HG02840 (cell line): Measurements from ENCODE around the gene KANK3.

Experiments
- ATAC-seq: cut with Tn5 transposase; IDR thresholded peaks from one replicate; pipeline ENCODE4 v1.9.1; 2021; ENCODE audit warnings: mild to moderate bottlenecking, moderate library complexity, moderate number of reproducible peaks; ENCODE audit not compliant: unreplicated experiment, low FRiP score

Gene KANK3

DNA sequence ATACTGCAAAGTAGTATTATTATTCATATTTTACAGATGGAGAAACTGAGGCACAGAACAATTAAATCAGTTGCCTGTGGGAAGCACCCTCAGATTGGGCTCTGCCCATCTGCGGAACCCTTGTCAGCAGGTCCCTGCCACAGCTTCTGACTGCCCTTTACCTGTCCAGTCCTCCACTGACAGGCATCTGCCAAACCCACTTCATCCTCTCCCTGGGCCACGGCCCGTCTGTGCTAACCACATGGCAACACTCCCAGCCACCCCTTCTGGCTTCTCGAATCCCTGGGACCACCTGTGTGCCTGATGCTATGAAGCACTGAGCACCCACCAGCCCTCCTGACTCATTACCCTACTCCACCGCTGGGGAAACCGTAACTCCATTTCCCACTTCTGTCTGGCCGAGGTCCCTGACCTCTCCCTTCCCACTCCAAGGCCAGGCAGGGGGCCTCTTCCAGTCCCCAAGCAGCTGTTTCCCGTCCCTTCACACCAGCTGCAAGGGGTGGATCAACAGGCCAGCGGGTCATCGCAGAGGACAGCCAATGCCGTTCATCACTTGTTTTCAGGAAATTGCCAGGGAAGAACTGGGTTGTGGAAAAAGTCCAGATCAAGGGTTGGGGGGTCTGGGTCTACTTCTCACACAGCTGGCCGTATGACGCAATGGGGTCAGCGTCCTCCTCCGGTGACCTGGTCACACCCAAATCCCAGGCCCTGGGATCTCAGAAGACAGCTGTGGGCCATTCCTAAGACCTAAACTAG is 2.5 kb downstream of the KANK3 start:
- ATAC-seq = no peak

DNA sequence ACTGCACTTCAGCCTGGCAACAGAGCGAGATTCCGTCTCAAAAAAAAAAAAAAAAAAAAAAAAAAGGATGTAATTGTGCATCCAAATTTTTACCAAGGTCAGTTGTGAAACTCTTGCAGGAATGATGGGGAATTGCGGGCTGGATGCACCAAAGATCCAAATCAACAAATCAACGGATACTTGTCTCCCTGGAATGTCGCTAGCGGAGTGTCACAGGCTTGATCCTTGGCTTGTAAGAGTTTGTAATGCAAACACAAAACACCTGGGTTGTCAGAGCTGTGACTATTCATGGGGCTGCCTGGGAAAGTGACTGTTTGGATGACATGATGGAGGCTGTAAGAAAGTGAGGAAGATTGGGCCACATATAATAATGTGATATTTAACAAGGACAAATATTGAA is 4.2 kb downstream of the KANK3 start:
- no peak for ATAC-seq

DNA sequence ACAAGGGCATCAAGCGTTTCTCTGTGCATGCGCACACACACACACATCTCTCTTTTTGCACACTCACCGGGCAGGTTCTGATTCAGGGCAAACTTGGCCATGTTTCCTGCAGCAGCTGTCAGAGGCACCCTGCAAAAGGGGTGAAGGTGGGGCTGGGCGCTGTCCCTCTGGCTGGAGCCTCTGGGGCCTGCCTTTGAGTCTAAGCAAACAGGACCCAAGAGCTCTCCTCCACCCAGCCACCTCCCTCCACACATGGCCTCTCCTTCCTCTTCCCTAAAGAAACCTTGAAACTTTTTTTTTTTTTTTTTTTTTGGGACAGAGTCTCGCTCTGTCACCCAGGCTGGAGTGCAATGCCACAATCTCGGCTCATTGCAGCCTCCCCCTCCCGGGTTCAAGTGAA is 5.3 kb downstream of the KANK3 start:
- no peak for ATAC-seq

DNA sequence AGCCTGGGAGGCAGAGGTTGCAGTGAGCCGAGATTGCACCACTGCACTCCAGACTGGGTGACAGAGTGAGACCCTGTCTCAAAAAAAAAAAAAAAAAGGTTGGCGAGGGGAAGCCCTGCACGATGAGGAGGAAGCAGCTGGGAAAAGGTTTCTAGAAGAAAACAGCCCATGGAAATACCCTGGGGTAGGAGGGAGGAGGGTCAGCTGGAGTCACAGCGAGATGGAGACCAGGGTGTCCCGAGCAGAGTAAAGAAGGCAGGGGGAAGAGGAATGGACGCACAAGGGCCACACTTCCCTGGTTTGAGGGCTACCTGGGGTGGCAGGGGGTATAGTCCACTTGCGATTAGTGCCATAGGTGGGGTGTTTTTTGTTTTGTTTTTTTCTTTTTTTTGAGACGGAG is 6.4 kb downstream of the KANK3 start:
- no peak for ATAC-seq

DNA sequence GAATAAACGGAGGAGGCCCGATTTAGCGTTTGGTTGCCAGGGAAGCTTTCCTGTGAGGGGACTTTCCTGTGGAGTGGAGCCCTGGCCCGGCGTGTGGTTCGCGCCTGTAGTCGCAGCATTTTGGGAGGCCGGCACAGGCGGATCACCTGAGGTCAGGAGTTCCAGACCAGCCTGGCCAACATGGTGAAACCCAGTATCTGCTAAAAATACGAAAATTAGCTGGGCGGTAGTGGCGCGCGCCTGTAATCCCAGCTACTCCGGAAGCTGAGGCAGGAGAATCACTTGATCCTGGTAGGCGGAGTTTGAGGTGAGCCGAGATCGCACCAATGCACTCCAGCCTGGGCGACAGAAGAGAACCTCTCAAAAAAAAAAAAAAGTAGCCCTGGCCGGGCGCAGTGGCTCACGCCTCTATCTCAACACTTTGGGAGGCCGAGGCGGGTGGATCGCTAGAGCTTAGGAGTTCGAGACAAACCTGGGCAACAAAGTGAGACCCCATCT is 6.9 kb downstream of the KANK3 start:
- no peak for ATAC-seq

DNA sequence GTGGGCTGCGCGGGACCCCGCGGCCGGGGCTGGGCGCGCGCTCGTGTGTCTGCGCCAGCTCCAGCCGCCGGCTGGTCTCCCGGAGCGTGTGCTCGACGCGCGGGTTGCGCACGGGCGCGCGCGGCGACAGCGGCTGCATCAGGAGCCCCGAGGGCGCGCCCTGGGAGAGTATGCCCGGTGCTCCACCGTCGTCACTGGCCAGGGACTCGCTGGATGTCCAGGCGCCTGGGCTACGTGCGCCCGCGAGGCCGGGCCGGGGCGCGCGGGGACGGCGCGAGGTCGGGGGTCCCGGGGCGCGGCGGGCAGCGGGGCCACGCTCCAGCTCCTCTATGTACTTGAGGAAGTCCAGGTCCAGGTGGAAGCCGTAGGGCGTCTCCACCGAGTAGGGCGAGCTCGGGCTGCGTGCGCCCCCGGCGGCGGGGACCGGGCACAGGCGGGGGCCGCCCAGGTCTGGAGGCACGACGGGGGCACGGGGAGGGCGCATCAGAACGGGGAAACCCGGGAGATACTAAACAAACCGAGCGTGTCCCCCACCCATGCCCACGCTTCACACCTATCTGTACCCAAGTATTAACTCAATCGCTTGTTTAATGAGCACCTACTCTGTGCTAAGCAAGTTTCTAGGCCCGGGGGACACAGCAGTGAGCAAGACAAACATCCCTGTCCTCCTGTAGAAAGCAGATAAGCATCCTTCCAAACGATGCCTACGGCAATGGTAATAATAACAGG is 7.6 kb downstream of the KANK3 start:
- no peak for ATAC-seq

DNA sequence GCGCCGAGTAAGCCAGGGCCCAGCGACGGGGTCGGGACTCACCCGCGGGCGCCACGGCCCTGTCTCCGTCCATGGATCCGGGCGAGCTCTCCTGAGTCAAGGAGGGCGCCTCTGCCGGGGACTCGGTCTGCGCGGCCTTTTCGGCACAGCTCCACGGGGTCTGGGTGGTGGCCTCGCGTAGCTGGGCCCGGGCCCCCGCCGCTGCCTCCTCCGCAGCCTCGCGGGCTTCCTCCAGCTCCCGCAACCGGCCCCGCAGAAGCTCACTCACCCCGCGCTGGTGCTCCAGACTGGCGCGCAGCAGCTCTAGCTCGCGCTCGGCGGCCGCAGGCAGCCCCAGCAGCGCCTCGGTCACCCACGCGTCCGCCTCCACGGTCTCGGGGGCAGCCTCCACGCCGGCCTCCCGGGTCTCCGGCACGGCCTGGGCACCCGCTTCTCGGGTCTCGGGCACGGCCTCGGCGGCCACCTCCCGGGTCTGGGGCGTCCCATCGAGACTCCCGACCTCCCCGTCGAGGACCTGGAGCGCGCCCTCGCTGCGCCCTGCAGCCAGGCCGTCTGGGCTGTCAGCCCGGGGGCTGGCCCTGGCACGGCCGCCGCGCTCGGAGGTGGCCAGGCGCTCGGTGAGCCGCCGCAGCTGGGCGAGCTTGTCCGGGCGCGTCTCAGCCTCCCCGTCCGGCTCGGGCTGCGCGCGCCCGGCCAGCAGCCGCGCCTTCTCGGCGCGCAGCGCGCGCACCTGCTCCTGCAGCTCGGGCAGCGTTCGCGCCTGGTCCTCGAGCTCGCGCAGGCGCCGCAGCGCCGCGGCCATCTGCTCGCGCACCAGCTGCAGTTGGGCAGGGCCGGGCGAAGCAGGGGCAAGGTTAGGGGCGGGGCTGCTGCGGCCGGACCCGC is 8.4 kb downstream of the KANK3 start:
- ATAC-seq = no peak

DNA sequence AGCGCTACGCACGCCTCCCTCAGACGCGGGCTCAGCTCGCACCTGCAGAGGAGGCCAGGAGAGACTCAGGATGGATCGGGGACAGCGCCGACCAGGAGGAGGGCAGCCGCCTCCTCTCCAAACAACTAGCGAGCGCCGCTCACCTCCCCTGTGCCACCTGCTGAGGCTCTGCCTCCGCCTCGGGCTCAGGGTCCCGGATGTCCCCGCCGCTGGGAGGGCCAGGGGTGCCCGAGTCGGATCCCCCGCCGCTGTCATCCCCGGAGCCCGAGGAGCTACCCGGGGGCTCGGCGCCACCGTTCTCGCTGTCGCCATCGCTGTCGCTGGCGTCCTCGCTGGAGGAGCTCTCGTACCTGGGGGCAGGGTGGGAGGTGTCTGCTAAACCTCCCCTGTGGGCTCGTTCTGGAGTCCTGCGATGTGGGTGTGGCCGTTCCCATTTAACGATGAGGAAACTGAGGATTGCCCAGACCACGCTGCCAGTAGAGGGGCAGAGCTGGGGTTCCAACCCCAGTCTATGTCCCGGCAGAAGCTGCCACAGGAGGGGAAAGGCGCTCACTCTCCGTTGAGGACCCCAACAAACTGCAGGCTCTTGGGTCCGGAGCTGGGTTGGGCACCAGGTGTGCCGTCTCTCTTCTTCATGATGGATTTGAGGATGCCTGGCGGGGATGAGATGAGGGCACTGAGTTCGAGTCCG is 9.2 kb downstream of the KANK3 start:
- ATAC-seq = no peak

DNA sequence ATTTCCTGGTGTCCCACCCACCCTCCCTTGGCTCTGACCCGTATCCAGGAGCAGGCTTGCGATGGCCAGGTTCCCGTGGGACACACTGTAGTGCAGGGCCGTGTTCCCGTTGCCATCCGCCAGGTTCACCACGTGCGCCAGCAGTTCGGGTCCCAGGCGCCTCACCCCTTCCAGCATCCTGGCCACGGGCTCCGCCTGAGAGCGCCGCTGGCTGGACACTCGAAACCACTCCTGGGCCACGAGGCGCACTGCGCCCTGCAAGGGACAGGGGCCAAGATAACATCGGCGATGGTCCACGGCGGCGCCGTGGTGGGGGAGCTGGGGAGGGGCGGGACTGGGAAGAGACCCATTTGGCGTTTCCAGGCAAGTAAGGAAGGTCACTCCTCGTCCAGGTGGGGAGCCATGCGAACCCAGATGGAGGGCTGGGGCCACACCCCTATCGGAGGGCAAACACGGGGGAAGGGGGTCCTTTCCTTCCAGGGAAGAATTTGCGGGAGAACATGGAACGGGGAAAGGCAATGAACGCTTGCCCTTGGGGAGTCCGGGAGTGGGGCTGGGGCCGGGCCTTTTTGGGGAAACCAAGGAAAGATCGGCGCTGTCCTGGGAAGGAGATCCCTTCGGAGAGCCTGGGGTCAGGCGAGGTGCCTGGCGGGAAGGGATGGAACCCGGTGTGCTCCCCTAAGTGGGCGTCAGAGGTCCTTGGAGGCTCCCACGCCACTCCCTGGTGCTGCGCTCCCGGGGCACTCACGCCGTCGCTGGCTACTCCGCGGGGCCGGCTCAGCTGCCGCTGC is 9.9 kb downstream of the KANK3 start:
- ATAC-seq = no peak

DNA sequence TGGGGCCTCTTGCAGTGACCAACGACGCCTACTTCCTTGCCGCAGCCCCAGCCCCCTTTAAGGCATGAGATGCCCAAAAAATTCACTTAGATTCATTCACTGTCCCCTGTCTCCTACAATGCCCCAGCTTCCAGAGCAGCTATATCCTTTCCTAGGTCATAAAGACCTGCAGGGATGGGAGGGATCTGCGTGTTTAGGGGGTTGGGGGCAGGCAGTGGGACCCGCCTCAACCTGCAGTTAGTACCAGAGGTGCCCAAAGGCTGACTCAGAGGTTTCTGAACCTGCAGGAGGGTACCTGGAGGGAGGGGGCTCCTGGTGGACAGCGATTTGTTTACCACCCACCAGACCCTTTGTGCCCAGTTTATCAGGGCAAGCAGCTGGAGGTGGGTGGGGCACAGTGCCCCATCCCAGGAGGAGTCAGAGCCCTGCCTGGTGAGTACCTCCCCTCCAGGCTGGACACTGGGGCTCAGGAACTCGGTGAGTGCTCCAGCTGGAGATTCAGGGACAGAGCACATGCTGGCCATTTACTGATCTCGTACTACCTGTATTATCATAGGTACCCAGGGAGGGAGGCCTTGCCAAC is 11.7 kb downstream of the KANK3 start:
- ATAC-seq = no peak

DNA sequence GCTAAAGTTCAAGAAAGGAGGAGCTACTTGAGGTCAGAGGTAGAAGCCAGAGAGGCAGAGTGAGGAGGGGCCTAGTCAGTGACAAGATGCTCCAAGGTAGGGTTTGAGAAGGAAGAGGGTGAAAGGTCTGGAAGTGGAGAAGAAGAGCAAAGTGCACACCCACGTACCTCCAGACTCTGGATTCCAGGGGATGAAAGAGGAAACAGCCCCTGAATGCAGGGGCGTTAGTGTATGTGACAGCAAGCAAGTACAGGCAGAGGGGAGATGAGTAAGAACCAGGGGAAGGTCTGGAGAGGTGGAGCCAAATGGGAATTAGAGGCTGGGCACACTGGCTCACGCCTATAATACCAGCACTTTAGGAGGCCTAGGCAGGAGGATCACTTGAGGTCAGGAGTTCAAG is 13.1 kb downstream of the KANK3 start:
- ATAC-seq = no peak

DNA sequence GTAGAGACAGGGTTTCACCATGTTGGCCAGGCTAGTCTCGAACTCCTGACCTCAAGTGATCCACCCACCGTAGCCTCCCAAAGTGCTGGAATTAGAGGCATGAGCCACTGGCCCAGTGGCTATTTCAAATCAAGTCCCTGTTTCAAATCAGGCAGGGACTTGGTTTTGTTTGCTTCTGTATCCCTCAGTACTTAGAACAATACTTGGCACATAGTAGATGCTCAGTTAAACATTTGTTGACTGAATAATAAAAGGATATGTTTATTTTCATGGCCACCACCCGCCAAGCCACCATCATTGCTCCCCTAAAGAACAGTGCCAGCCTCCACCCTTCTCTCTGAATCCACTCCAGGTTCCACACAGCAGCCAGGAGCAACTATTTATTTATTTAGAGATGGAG is 17.6 kb downstream of the KANK3 start:
- ATAC-seq = no peak

DNA sequence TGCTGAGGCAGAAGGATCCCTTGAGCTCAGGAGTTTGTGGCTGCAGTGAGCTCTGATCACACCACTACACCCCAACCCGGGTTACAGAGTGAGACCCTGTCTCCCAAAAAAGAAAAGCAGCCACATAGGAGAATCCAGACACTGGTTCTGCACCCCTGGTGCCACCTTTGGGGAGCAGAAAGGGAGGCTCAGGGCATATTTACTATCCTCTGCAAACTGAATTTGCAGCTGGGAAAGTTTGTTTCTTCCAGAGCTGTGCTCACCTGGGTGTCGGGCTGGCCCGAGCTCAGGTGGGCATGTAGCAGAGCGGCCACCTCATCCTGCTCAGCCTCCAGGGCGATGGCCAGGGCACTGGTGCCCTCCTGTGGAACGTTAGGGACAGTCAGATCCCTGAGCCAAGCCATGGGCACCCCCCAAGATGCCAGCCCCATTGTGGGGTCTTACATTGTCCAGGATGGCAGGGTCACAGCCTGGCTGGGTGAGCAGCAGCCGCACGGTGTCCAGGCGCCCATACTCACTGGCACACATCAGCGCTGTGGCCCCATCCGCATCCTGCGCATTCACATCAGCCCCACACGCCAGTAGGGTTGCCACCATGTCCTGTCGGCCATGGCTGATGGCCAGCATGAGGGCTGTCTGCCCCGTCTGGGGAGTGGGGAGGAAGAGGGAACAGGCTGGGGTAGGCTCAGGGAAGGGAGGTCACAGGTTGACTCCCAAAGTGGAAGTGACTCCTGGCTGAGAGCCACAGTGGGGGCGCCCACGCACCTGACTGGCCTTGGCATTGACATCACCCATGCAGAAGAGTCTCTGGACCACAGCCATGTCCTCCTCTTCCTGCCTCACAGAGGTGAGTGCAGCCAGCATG is 18.6 kb downstream of the KANK3 start:
- ATAC-seq = no peak

DNA sequence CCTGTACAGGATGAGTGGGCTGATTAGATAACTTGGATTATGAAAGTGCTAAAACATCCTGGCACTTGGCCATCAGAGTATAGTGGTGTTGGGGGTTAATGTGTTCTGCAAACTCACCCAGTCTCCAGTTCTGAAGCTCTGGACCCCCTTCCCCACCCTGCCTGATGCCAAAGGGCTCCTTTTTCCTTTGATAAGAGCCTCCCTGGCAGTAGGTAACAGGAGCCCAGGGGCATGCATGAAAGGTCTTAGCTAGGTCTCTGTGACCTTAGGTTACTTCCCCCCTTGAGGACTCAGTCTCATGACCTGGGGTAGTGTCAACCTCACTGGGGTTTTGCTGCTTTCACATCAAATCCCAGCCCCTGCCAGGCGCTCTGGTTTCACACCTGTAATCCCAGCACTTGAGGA is 19.3 kb downstream of the KANK3 start:
- no peak for ATAC-seq

DNA sequence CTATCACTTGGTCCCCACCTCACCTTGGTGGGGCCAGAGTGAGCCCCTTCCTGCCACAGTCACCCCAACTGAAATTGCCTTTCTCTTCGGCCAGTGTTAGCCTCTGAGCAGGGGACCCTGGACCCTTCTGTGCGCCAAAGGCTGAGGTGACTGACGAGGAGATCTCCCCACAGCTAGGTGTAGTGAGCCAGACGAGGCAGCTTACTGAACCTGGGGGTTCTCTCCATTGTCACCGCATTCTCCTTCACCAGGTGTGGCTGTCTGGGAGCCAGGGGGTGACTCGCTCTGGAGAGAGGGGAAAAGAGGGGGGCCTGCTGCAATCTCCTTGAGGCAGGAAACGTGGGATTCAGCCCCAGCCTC is 20.4 kb downstream of the KANK3 start:
- no peak for ATAC-seq

DNA sequence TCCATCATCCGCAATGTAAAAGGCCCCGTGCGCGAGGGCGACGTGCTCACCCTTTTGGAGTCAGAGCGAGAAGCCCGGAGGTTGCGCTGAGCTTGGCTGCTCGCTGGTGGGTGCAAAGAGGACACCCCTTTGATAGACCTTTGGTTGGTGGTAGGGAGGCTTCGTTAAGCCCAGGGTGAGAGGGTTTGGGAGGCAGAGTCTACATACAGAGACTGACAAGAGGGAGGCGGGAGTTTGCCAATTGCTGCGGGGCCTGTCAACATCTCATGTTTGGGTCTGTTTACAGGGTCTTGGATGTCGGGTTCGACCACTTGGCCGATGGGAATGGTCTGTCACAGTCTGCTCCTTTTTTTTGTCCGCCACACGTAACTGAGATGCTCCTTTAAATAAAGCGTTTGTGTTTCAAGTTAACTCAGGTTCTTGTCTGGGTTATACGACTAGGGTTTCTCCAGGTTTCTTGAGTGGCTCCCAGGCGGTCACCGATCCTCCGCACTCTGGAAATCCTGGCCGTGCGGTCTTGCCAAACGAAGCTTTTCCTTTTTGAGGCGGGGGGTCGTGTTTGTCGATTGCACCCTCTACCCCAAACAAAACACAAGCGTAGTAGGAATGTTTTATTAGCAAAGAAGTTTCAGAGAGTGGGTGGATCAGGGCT is 20.9 kb downstream of the KANK3 start:
- no peak for ATAC-seq

DNA sequence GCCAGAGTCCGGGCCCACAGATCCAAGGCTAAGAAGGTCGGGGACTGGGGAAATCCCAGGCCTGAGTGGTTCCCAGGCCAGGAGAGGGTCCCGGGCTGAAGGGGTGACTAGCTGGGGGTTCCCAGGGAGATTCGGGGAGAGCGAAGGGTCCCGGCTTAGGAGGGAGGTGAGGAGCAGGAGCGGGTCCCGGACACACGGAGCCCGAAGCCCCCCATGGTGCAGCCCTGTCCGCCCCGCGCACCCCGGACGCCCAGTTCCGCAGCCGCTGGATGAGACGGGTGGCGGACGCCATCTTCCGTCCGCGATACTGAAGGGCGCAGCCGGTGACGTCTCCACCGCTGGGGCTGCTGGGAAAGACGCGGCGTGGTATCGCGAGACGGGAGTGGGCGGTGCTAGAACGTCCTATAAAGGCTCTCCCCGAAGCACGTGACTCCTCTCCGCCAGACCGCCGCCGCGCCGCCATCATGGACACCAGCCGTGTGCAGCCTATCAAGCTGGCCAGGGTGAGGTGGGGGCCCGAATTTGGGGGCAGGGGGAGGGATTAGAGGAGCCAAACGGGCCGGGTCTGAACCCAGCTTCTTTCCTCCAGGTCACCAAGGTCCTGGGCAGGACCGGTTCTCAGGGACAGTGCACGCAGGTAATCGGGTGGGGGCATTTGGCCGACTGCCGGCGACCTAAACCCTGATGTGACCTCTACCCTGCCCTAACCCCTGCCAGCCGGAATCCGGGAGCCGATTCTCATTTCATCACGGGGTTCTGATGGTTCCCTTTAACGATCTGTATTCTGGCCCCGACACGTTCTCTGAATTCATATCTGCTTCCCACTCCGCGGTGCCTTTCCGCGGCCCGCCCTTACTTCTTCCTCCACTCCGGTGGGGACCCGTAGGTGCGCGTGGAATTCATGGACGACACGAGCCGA is 21.7 kb downstream of the KANK3 start, which contains the start of the genes NDUFA7 and RPS28:
Gene NDUFA7, minus strand, starts transcription at position 309 of the 919 bp plus-strand sequence. Its CDS starts 17 bp downstream, at position 292.
Gene RPS28, plus strand, starts transcription at position 430 of the 919 bp plus-strand sequence. Its CDS starts 35 bp downstream, at position 465.
- peak; percentile 91 for ATAC-seq
